GM12878 (cell line): ENCODE results near the gene ITK. TPM values are rescaled to one million over a fixed set of nuclear protein-coding genes. Genes with fewer than 3 reads are reported as not detected.

Source experiments
- ATAC-seq: fragments of 200-7000 bp; cut with Tn5 transposase; 3 replicates; pipeline ENCODE4 v1.9.1; 2020; ENCODE audit warnings: mild to moderate bottlenecking, moderate library complexity
- BruUV-seq: library from RNA; stranded (reverse); fragments of 400-500 nt; replicated peaks from 2 replicates; lab custom pipeline; 2021; lab: Mats Ljungman, UMichigan
- CTCF ChIA-PET: fragments of 300-600 bp; sonication (Branson Sonifier 250); formaldehyde crosslinking; extraction: SDS; loops from one replicate; lab custom pipeline; 2021; ENCODE audit warnings: inconsistent platforms; lab: Yijun Ruan, JAX
- POLR2A ChIA-PET: fragments of 350-600 bp; formaldehyde crosslinking; extraction: SDS; loops from one replicate; lab custom pipeline; 2021; ENCODE audit warnings: inconsistent platforms; lab: Charles Lee
- RAD21 ChIA-PET: fragments of 300-600 bp; sonication (Branson Sonifier 250); formaldehyde crosslinking; loops from one replicate; lab custom pipeline; 2023; ENCODE audit warnings: antibody characterized with exemption; ENCODE audit not compliant: unreplicated experiment; lab: Charles Lee
- SMC1A ChIA-PET: fragments of 300-600 bp; sonication (Branson Sonifier 250); formaldehyde crosslinking; loops from one replicate; lab custom pipeline; 2023; ENCODE audit not compliant: unreplicated experiment, uncharacterized antibody; lab: Charles Lee
- DNase-seq: peaks from one replicate; pipeline ENCODE4 v3.0.0-alpha.2; 2011; ENCODE audit warnings: low read depth, low spot score
- FAIRE-seq: peaks from 3 replicates; lab custom pipeline; 2011; peaks lifted over from hg19 to GRCh38; lab: Jason Lieb, UNC
- H2AFZ ChIP-seq: 2 replicates; pipeline ENCODE4 v1.6.0; 2011; ENCODE audit warnings: low read depth, low read length, control low read depth; ENCODE audit not compliant: control insufficient read depth
- H3K27ac ChIP-seq: 2 replicates; pipeline ENCODE4 v1.5.1; 2011; ENCODE audit warnings: control low read depth; ENCODE audit not compliant: control insufficient read depth, insufficient read depth
- H3K27me3 ChIP-seq, 2 experiments: replicated peaks in 1 of 2; 2 replicates each; pipeline versions ENCODE4 v1.6.0 to v1.6.1; 2011; ENCODE audit warnings: low read length in 1 of 2; ENCODE audit not compliant: control insufficient read depth in 2 of 2, insufficient read depth in 2 of 2
- H3K36me3 ChIP-seq, 2 experiments: 2 replicates each; pipeline ENCODE4 v1.5.1; 2011; ENCODE audit warnings: low read length in 1 of 2; ENCODE audit not compliant: control insufficient read depth in 2 of 2, insufficient read depth in 2 of 2
- H3K4me1 ChIP-seq: 2 replicates; pipeline ENCODE4 v1.6.1; 2011; ENCODE audit warnings: mild to moderate bottlenecking, low read length, moderate library complexity, mixed read lengths; ENCODE audit not compliant: control insufficient read depth, insufficient read depth
- H3K4me2 ChIP-seq: 2 replicates; pipeline ENCODE4 v1.6.0; 2011; ENCODE audit warnings: control low read depth; ENCODE audit not compliant: control insufficient read depth, insufficient read depth
- H3K4me3 ChIP-seq: fragments of 200-600 bp; sonication (generic); 2 replicates; pipeline ENCODE4 v1.5.1; 2016
- H3K79me2 ChIP-seq: 2 replicates; pipeline ENCODE4 v1.6.0; 2011; ENCODE audit warnings: low read length; ENCODE audit not compliant: control insufficient read depth, insufficient read depth
- H3K9ac ChIP-seq: 2 replicates; pipeline ENCODE4 v1.8.0; 2011; ENCODE audit warnings: low read length, control low read depth, mixed read lengths; ENCODE audit not compliant: control insufficient read depth, insufficient read depth
- H3K9me3 ChIP-seq: replicated peaks from 3 replicates; pipeline ENCODE4 v1.5.1; 2011; ENCODE audit warnings: mild to moderate bottlenecking, low read length; ENCODE audit not compliant: control insufficient read depth, insufficient read depth
- H4K20me1 ChIP-seq: 2 replicates; pipeline ENCODE4 v1.6.0; 2011; ENCODE audit not compliant: control insufficient read depth, insufficient read depth
- BMI1 ChIP-seq: fragments of 450-650 bp; IDR thresholded peaks from 2 replicates; pipeline ENCODE4 v1.6.1; 2016; ENCODE audit warnings: mild to moderate bottlenecking, moderate library complexity, borderline replicate concordance
- CHD1 ChIP-seq: IDR thresholded peaks from 2 replicates; pipeline ENCODE4 v1.6.1; 2012; ENCODE audit warnings: low read depth, low read length, improper control_type of control experiment
- MYB ChIP-seq: fragments of 150-350 bp; IDR thresholded peaks from 2 replicates; pipeline ENCODE4 v1.6.1; 2014; ENCODE audit warnings: mild to moderate bottlenecking, low read depth, low read length, borderline replicate concordance
- MYC ChIP-seq: IDR thresholded peaks from 2 replicates; pipeline ENCODE4 v1.6.1; 2011; ENCODE audit warnings: mild to moderate bottlenecking, low read length, moderate library complexity, inconsistent platforms; ENCODE audit not compliant: insufficient read depth, insufficient replicate concordance, insufficient read length, severe bottlenecking
- STAT1 ChIP-seq: fragments of 450-650 bp; conservative IDR thresholded peaks from 2 replicates; pipeline ENCODE4 v1.6.1; 2014; ENCODE audit warnings: antibody characterized with exemption, mild to moderate bottlenecking
- USF1 ChIP-seq: IDR thresholded peaks from 2 replicates; pipeline ENCODE4 v1.6.1; 2011; ENCODE audit warnings: borderline replicate concordance, low read depth, mild to moderate bottlenecking, moderate library complexity, mixed read lengths, low read length; ENCODE audit not compliant: insufficient read depth; ENCODE audit errors: extremely low read length
- WGBS: methylation state at CpG from one replicate; pipeline ENCODE4 v1.1.6; 2016; ENCODE audit warnings: low lambda C conversion rate; ENCODE audit not compliant: insufficient replicate concordance, insufficient coverage; ENCODE audit errors: missing lambda C conversion rate; 5-methylcytosine and 5-hydroxymethylcytosine counted together
- in situ Hi-C: fragments of 300-500 bp; cut with MboI; formaldehyde crosslinking; loops from 9 replicates; pipeline ENCODE4 v1.14.3; 2018; ENCODE audit warnings: mixed read lengths
- intact Hi-C: fragments of 100-400 bp; cut with micrococcal nuclease; formaldehyde crosslinking; loops from one replicate; pipeline ENCODE4 v1.14.2; 2022; ENCODE audit not compliant: unreplicated experiment
- polyA plus RNA-seq, 11 experiments: library from polyadenylated mRNA; depleted of rRNA in 4 of 11; unstranded in 6 of 11; stranded (reverse) in 5 of 11; fragments of >200 nt; fragmentation: Nextera tagmentation in 4 of 11; fragmentation: Illumina TruSeq in 1 of 11; extraction: Ambion mirVana in 4 of 11; extraction: Trizol in 1 of 11; gene quantifications; 1 replicate in 1 of 11; 2 replicates in 10 of 11; pipeline versions ENCODE4 v1.2.1 to v1.2.3, GENCODE V29; 2011 to 2016; ENCODE audit warnings: inconsistent platforms in 2 of 11, missing spikeins in 2 of 11, low read depth in 1 of 11
- total RNA-seq, 4 experiments: library from RNA; depleted of rRNA in 3 of 4; stranded (reverse); fragments of >200 nt in 3 of 4; fragmentation: Illumina TruSeq in 1 of 4; extraction: Trizol in 1 of 4; gene quantifications; 2 replicates each; pipeline versions ENCODE4 v1.2.1 to v1.2.3, GENCODE V29; 2013 to 2021

Gene ITK
- total and polyA plus RNA-seq, 10 of the 15 experiments (the other 5 are each of a cell fraction or from before 2014, with no cell fraction given) = 0.05 to 2.4 (median 0.76) TPM

DNA sequence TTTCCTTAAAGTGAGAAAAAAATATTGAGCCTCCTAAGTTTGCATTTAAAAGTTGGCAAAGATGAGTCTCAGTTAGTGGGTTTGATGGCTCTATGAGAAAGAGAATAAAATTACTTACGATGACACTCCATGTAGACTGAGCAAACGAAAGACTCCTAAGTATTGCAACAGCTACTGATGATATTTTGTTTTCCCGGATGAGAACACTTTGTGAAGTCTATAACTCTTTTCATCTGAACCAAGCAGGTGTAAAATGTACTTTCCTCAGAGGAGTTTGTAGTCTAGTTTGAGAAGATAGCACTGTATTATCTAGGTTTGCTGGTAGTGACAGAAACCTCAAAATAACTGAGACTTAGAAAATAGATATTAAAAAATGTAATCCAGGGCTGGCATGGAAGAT, 1.7 kb upstream of the ITK start:
- 65% methylated on average over 3 of the region's 3 CpGs for WGBS
- FAIRE-seq (no peak), DNase-seq (no peak), ATAC-seq (no peak)
- in situ Hi-C loops (no loop called here), intact Hi-C loops (no loop called here)
- H3K36me3 ChIP-seq = no peaks in the 10 kb centered on the region
- H2AFZ ChIP-seq = no peak overlapping the region
- TF ChIP-seq MYB (no peak), USF1 (no peak), BMI1 (no peak), STAT1 (no peak), CHD1 (no peak), MYC (no peak)
- H3K79me2 ChIP-seq = no peaks in the 10 kb centered on the region
- H3K9me3 ChIP-seq = no peaks in the 10 kb centered on the region
- RAD21 ChIA-PET = interaction anchor here (1.2 to 1.6 kb wide), 2 partner anchors 13 to 74 kb away, joined by 3 read pairs; no protein-coding TSS in a partner anchor
- SMC1A ChIA-PET = interaction anchor here (0.6 to 1.6 kb wide), 4 partner anchors 12 to 74 kb away, joined by 3 to 4 read pairs (median 4); no protein-coding TSS in a partner anchor
- no peak overlapping the region for H3K27ac ChIP-seq
- H3K4me2 ChIP-seq = no peak overlapping the region
- no peak overlapping the region for H3K9ac ChIP-seq
- H3K4me3 ChIP-seq = no peak overlapping the region
- H3K27me3 ChIP-seq = no peaks in the 10 kb centered on the region
- no TSS peak for BruUV-seq
- CTCF ChIA-PET = interaction anchor here (0.6 to 2.2 kb wide), 2 partner anchors 74 to 644 kb away, joined by 3 to 8 read pairs; no protein-coding TSS in a partner anchor
- H4K20me1 ChIP-seq = no peaks in the 10 kb centered on the region
- POLR2A ChIA-PET = no interaction called here
- no peaks in the 10 kb centered on the region for H3K4me1 ChIP-seq
